Measurements from ENCODE around the gene DIPK2A.

The DIPK2A gene

DNA sequence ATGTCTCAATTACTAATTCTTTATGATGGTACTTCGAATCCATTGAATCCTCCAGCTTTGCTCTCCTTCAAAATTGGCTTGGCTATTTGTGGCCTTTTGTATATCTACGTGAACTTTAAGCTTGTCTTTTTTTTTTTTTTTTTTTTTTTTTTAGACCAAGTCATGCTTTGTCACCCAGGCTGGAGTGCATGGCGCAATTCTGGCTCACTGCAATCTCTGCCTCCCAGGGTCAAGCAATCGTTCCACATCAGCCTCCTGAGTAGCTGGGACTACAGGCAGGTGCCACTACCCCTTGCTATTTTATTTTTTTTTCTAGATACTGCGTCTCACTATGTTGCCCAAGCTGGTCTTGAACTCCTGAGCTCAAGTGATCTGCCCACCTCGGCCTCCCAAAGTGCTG lies 7.7 kb upstream of the DIPK2A start:
- TF ChIP-seq, protein P1, sequence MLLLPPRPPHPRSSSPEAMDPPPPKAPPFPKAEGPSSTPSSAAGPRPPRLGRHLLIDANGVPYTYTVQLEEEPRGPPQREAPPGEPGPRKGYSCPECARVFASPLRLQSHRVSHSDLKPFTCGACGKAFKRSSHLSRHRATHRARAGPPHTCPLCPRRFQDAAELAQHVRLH (tag by site-specific recombination; IDR thresholded peaks at IDR 0.05) = no peak
- TF ChIP-seq ZNF350 (tag by site-specific recombination; IDR thresholded peaks at IDR 0.05) = no peak
- TF ChIP-seq OSR2 (tag by site-specific recombination; IDR thresholded peaks at IDR 0.05) = no peak
- TF ChIP-seq, protein P2, sequence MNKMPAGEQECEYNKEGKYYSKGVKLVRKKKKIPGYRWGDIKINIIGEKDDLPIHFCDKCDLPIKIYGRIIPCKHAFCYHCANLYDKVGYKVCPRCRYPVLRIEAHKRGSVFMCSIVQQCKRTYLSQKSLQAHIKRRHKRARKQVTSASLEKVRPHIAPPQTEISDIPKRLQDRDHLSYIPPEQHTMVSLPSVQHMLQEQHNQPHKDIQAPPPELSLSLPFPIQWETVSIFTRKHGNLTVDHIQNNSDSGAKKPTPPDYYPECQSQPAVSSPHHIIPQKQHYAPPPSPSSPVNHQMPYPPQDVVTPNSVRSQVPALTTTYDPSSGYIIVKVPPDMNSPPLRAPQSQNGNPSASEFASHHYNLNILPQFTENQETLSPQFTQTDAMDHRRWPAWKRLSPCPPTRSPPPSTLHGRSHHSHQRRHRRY (tag by site-specific recombination; IDR thresholded peaks at IDR 0.05) = no peak
- no peak for TF ChIP-seq ZNF121 (tag by site-specific recombination; IDR thresholded peaks at IDR 0.05)
- no peak for TF ChIP-seq SCRT1 (tag by site-specific recombination; IDR thresholded peaks at IDR 0.05; ENCODE audit: borderline replicate concordance)
- TF ChIP-seq, protein P3, sequence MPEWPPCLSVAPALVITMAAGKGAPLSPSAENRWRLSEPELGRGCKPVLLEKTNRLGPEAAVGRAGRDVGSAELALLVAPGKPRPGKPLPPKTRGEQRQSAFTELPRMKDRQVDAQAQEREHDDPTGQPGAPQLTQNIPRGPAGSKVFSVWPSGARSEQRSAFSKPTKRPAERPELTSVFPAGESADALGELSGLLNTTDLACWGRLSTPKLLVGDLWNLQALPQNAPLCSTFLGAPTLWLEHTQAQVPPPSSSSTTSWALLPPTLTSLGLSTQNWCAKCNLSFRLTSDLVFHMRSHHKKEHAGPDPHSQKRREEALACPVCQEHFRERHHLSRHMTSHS (tag by site-specific recombination; IDR thresholded peaks at IDR 0.05) = no peak
- no peak for TF ChIP-seq ZNF324 (tag by site-specific recombination; IDR thresholded peaks at IDR 0.05)
- TF ChIP-seq, protein P4, sequence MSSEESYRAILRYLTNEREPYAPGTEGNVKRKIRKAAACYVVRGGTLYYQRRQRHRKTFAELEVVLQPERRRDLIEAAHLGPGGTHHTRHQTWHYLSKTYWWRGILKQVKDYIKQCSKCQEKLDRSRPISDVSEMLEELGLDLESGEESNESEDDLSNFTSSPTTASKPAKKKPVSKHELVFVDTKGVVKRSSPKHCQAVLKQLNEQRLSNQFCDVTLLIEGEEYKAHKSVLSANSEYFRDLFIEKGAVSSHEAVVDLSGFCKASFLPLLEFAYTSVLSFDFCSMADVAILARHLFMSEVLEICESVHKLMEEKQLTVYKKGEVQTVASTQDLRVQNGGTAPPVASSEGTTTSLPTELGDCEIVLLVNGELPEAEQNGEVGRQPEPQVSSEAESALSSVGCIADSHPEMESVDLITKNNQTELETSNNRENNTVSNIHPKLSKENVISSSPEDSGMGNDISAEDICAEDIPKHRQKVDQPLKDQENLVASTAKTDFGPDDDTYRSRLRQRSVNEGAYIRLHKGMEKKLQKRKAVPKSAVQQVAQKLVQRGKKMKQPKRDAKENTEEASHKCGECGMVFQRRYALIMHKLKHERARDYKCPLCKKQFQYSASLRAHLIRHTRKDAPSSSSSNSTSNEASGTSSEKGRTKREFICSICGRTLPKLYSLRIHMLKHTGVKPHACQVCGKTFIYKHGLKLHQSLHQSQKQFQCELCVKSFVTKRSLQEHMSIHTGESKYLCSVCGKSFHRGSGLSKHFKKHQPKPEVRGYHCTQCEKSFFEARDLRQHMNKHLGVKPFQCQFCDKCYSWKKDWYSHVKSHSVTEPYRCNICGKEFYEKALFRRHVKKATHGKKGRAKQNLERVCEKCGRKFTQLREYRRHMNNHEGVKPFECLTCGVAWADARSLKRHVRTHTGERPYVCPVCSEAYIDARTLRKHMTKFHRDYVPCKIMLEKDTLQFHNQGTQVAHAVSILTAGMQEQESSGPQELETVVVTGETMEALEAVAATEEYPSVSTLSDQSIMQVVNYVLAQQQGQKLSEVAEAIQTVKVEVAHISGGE (tag by site-specific recombination; conservative IDR thresholded peaks at IDR 0.05; ENCODE audit: low read depth) = no peak
- no peak for TF ChIP-seq ZNF184 (tag by site-specific recombination; IDR thresholded peaks at IDR 0.05)
- no peak for TF ChIP-seq ZNF677 (tag by site-specific recombination; IDR thresholded peaks at IDR 0.05)
- TF ChIP-seq, protein P5, sequence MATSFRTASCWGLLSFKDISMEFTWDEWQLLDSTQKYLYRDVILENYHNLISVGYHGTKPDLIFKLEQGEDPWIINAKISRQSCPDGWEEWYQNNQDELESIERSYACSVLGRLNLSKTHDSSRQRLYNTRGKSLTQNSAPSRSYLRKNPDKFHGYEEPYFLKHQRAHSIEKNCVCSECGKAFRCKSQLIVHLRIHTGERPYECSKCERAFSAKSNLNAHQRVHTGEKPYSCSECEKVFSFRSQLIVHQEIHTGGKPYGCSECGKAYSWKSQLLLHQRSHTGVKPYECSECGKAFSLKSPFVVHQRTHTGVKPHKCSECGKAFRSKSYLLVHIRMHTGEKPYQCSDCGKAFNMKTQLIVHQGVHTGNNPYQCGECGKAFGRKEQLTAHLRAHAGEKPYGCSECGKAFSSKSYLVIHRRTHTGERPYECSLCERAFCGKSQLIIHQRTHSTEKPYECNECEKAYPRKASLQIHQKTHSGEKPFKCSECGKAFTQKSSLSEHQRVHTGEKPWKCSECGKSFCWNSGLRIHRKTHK (tag by site-specific recombination; IDR thresholded peaks at IDR 0.05) = no peak
- TF ChIP-seq, protein P6, sequence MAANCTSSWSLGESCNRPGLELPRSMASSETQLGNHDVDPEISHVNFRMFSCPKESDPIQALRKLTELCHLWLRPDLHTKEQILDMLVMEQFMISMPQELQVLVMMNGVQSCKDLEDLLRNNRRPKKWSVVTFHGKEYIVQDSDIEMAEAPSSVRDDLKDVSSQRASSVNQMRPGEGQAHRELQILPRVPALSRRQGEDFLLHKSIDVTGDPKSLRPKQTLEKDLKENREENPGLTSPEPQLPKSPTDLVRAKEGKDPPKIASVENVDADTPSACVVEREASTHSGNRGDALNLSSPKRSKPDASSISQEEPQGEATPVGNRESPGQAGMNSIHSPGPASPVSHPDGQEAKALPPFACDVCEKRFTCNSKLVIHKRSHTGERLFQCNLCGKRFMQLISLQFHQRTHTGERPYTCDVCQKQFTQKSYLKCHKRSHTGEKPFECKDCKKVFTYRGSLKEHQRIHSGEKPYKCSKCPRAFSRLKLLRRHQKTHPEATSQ (tag by site-specific recombination; IDR thresholded peaks at IDR 0.05) = no peak
- TF ChIP-seq ZNF510 (tag by site-specific recombination; IDR thresholded peaks at IDR 0.05; ENCODE audit: insufficient replicate concordance) = no peak
- TF ChIP-seq ZNF214 (tag by site-specific recombination; IDR thresholded peaks at IDR 0.05; ENCODE audit: borderline replicate concordance) = no peak
- no peak for TF ChIP-seq OVOL3 (tag by site-specific recombination; IDR thresholded peaks at IDR 0.05)
- TF ChIP-seq, protein P7, sequence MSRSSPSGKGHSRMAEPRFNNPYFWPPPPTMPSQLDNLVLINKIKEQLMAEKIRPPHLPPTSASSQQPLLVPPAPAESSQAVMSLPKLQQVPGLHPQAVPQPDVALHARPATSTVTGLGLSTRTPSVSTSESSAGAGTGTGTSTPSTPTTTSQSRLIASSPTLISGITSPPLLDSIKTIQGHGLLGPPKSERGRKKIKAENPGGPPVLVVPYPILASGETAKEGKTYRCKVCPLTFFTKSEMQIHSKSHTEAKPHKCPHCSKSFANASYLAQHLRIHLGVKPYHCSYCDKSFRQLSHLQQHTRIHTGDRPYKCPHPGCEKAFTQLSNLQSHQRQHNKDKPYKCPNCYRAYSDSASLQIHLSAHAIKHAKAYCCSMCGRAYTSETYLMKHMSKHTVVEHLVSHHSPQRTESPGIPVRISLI (tag by site-specific recombination; IDR thresholded peaks at IDR 0.05) = no peak
- TF ChIP-seq ZNF19 (tag by site-specific recombination; IDR thresholded peaks at IDR 0.05; ENCODE audit: low read depth) = no peak
- TF ChIP-seq ZNF433 (tag by site-specific recombination; IDR thresholded peaks at IDR 0.05; ENCODE audit: low read depth) = no peak
- TF ChIP-seq, protein P8, sequence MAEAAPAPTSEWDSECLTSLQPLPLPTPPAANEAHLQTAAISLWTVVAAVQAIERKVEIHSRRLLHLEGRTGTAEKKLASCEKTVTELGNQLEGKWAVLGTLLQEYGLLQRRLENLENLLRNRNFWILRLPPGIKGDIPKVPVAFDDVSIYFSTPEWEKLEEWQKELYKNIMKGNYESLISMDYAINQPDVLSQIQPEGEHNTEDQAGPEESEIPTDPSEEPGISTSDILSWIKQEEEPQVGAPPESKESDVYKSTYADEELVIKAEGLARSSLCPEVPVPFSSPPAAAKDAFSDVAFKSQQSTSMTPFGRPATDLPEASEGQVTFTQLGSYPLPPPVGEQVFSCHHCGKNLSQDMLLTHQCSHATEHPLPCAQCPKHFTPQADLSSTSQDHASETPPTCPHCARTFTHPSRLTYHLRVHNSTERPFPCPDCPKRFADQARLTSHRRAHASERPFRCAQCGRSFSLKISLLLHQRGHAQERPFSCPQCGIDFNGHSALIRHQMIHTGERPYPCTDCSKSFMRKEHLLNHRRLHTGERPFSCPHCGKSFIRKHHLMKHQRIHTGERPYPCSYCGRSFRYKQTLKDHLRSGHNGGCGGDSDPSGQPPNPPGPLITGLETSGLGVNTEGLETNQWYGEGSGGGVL (tag by site-specific recombination; IDR thresholded peaks at IDR 0.05) = no peak
- Histone ChIP-seq H3K4me3 (ENCODE audit: low read depth, low read length) (no peak overlapping the region), H3K9me3 (ENCODE audit: control insufficient read depth, insufficient read depth, low read depth, low read length) (no peaks in the 10 kb centered on the region), H3K4me1 (ENCODE audit: control insufficient read depth, insufficient read depth, low read length) (no peaks in the 10 kb centered on the region), H3K36me3 (ENCODE audit: control insufficient read depth in 2 of 2, insufficient read depth in 1 of 2, low read length in 2 of 2) (no peaks in the 10 kb centered on the region), H3K27ac (ENCODE audit: extremely low read depth, low read depth, low read length) (no peak overlapping the region)
- ChIA-PET POLR2A (no interaction called here), CTCF (interaction anchor here (0.6 to 0.9 kb wide), 3 partner anchors 14 to 324 kb away, joined by 3 read pairs; no protein-coding TSS in a partner anchor)
